PC-9 (cell line): ENCODE results near the gene DESI1. TPM values are rescaled to one million over a fixed set of nuclear protein-coding genes. Genes with fewer than 3 reads are reported as not detected.

ENCODE experiments used
- BruUV-seq: library from RNA; stranded (reverse); fragments of 400-500 nt; replicated peaks from 2 replicates; lab custom pipeline; 2021; lab: Mats Ljungman, UMichigan
- CTCF ChIA-PET: fragments of 300-600 bp; sonication (Branson Sonifier 250); formaldehyde crosslinking; loops from one replicate; lab custom pipeline; 2022; ENCODE audit warnings: antibody characterized with exemption; lab: Charles Lee
- POLR2A ChIA-PET: fragments of 300-600 bp; sonication (Branson Sonifier 250); formaldehyde crosslinking; loops from one replicate; lab custom pipeline; 2022; ENCODE audit warnings: antibody characterized with exemption; ENCODE audit not compliant: unreplicated experiment; lab: Charles Lee
- DNase-seq, 2 experiments: peaks; one replicate each; pipeline versions ENCODE4 v3.0.0 to v3.0.0-alpha.2; 2015 to 2022; ENCODE audit warnings: mixed read lengths in 1 of 2
- H2AFZ ChIP-seq: fragments of 200-600 bp; sonication (generic); 2 replicates; pipeline ENCODE4 v1.8.1; 2017; ENCODE audit warnings: antibody characterized with exemption
- H3F3A ChIP-seq: fragments of 200-600 bp; sonication (generic); 2 replicates; pipeline ENCODE4 v1.8.1; 2017; ENCODE audit warnings: antibody characterized with exemption, mild to moderate bottlenecking, low read depth; ENCODE audit not compliant: insufficient read depth
- H3K27ac ChIP-seq: fragments of 200-600 bp; sonication (generic); 2 replicates; pipeline ENCODE4 v1.6.1; 2016; ENCODE audit warnings: mixed run types
- H3K27me3 ChIP-seq: fragments of 200-600 bp; sonication (generic); 2 replicates; pipeline ENCODE4 v1.6.1; 2016; ENCODE audit warnings: low read depth, mixed run types; ENCODE audit not compliant: insufficient read depth
- H3K36me3 ChIP-seq: fragments of 200-600 bp; sonication (generic); 2 replicates; pipeline ENCODE4 v1.6.1; 2016; ENCODE audit warnings: low read depth, mixed run types
- H3K4me1 ChIP-seq: fragments of 200-600 bp; sonication (generic); replicated peaks from 2 replicates; pipeline ENCODE4 v1.6.1; 2016; ENCODE audit warnings: mixed run types; ENCODE audit not compliant: insufficient read depth
- H3K4me2 ChIP-seq: fragments of 200-600 bp; sonication (generic); 2 replicates; pipeline ENCODE4 v1.6.1; 2017; ENCODE audit warnings: mixed run types
- H3K4me3 ChIP-seq: fragments of 200-600 bp; sonication (generic); 2 replicates; pipeline ENCODE4 v1.6.1; 2016; ENCODE audit warnings: mixed run types
- H3K79me2 ChIP-seq: fragments of 200-600 bp; sonication (generic); 2 replicates; pipeline ENCODE4 v1.6.1; 2017; ENCODE audit warnings: low read depth, mixed run types
- H3K9me2 ChIP-seq: fragments of 200-600 bp; sonication (generic); 2 replicates; pipeline ENCODE4 v1.8.1; 2017; ENCODE audit warnings: mild to moderate bottlenecking; ENCODE audit not compliant: insufficient read depth
- H3K9me3 ChIP-seq: fragments of 200-600 bp; sonication (generic); 2 replicates; pipeline ENCODE4 v1.8.1; 2016; ENCODE audit warnings: low read depth; ENCODE audit not compliant: insufficient read depth
- H4K20me1 ChIP-seq: fragments of 200-600 bp; sonication (generic); 2 replicates; pipeline ENCODE4 v1.8.1; 2017; ENCODE audit not compliant: insufficient read depth
- CTCF ChIP-seq: fragments of 200-600 bp; sonication (generic); conservative IDR thresholded peaks from 2 replicates; pipeline ENCODE4 v1.6.1; 2017; ENCODE audit warnings: mixed run types, antibody characterized with exemption, mild to moderate bottlenecking, moderate library complexity
- EZH2 ChIP-seq: fragments of 200-600 bp; sonication (generic); IDR thresholded peaks from 2 replicates; pipeline ENCODE4 v1.8.0; 2017; ENCODE audit warnings: antibody characterized with exemption, low read depth
- intact Hi-C: fragments of 100-400 bp; cut with micrococcal nuclease; formaldehyde crosslinking; loops from one replicate; pipeline ENCODE4 v1.10.0; 2022; ENCODE audit not compliant: unreplicated experiment
- total RNA-seq: library from RNA; stranded (reverse); gene quantifications from 2 replicates; pipeline ENCODE4 v1.2.3, GENCODE V29; 2021

The DESI1 gene
- total RNA-seq, 1 experiment from 2014 or later = 52.7 TPM

GRCh38 chr22:41660416-41660815 is 39.6 kb upstream of the DESI1 start:
- Histone ChIP-seq H4K20me1 (peaks cover 4% of the 10 kb centered on the region; the same call in 1 of the 2 replicates), H2AFZ (no peak overlapping the region), H3K27ac (no peak overlapping the region), H3K4me3 (no peak overlapping the region), H3K4me1 (no peaks in the 10 kb centered on the region), H3K79me2 (no peaks in the 10 kb centered on the region), H3K4me2 (no peak overlapping the region), H3F3A (peaks cover 89% of the 10 kb centered on the region), H3K9me3 (no peaks in the 10 kb centered on the region), H3K27me3 (no peaks in the 10 kb centered on the region), H3K9me2 (no peaks in the 10 kb centered on the region), H3K36me3 (peaks cover 75% of the 10 kb centered on the region)
- TF ChIP-seq EZH2 (no peak), CTCF (no peak)
- intact Hi-C loops = no loop called here
- BruUV-seq = no TSS peak
- CTCF ChIA-PET = no interaction called here
- POLR2A ChIA-PET = interaction anchor here (0.7 kb wide), 1 partner anchor 140 kb away, joined by 5 read pairs; no protein-coding TSS in a partner anchor
- DNase-seq = no peak

GRCh38 chr22:41659941-41660340 is 39.1 kb upstream of the DESI1 start:
- DNase-seq = no peak
- no peak overlapping the region for H3K27ac ChIP-seq
- peaks cover 4% of the 10 kb centered on the region; the same call in 1 of the 2 replicates for H4K20me1 ChIP-seq
- no peaks in the 10 kb centered on the region for H3K9me2 ChIP-seq
- no peaks in the 10 kb centered on the region for H3K27me3 ChIP-seq
- BruUV-seq = no TSS peak
- H3K36me3 ChIP-seq = peaks cover 80% of the 10 kb centered on the region
- H3F3A ChIP-seq = peaks cover 84% of the 10 kb centered on the region
- TF ChIP-seq CTCF (no peak), EZH2 (no peak)
- intact Hi-C loops = no loop called here
- no peaks in the 10 kb centered on the region for H3K4me1 ChIP-seq
- POLR2A ChIA-PET = interaction anchor here (0.6 to 0.7 kb wide), 2 partner anchors 40 to 140 kb away, joined by 5 read pairs; no protein-coding TSS in a partner anchor
- H3K79me2 ChIP-seq = no peaks in the 10 kb centered on the region
- H3K4me3 ChIP-seq = no peak overlapping the region
- CTCF ChIA-PET = no interaction called here
- H2AFZ ChIP-seq = no peak overlapping the region
- no peak overlapping the region for H3K4me2 ChIP-seq
- no peaks in the 10 kb centered on the region for H3K9me3 ChIP-seq

GRCh38 chr22:41658869-41659268 is 38.0 kb upstream of the DESI1 start:
- Histone ChIP-seq H3K36me3 (peaks cover 86% of the 10 kb centered on the region), H4K20me1 (peaks cover 4% of the 10 kb centered on the region; the same call in 1 of the 2 replicates)

More at GRCh38 chr22:41658869-41659268, 38.0 kb upstream of the DESI1 start:
- no TSS peak for BruUV-seq
- Histone ChIP-seq H3K9me2 (no peaks in the 10 kb centered on the region), H3K27ac (no peak overlapping the region), H3K27me3 (no peaks in the 10 kb centered on the region), H2AFZ (no peak overlapping the region), H3K9me3 (no peaks in the 10 kb centered on the region), H3K4me2 (no peak overlapping the region), H3K4me3 (no peak overlapping the region), H3K79me2 (no peaks in the 10 kb centered on the region), H3K4me1 (no peaks in the 10 kb centered on the region), H3F3A (peaks cover 77% of the 10 kb centered on the region; the same call in 1 of the 2 replicates)
- DNase-seq = no peak
- intact Hi-C loops = no loop called here
- TF ChIP-seq CTCF (no peak), EZH2 (no peak)
- ChIA-PET CTCF (no interaction called here), POLR2A (no interaction called here)
